HEK293 (cell line): ENCODE data around the gene KXD1.
A peak's percentile ranks its signal among the peaks of the same experiment; 100 is the strongest.

ENCODE experiments used
- CTCF ChIA-PET: fragments of 350-600 bp; formaldehyde crosslinking; extraction: SDS; loops from one replicate; lab custom pipeline; 2021; ENCODE audit warnings: antibody characterized with exemption; lab: Yijun Ruan, JAX
- POLR2A ChIA-PET: fragments of 300-600 bp; formaldehyde crosslinking; extraction: SDS; loops from one replicate; lab custom pipeline; 2020; ENCODE audit warnings: antibody characterized with exemption, inconsistent platforms; lab: Yijun Ruan, JAX
- H3K27ac ChIP-seq: fragments of 200-500 bp; sonication (Bioruptor generic); 2 replicates; pipeline ENCODE4 v1.5.1; 2014; ENCODE audit warnings: low read depth, low read length, control low read depth, inconsistent platforms; ENCODE audit errors: extremely low read depth
- H3K36me3 ChIP-seq, 2 experiments: fragments of 200-500 bp in 1 of 2; sonication (Bioruptor generic) in 1 of 2; 1 replicate in 1 of 2; 2 replicates in 1 of 2; pipeline ENCODE4 v1.5.1; 2014 to 2017; ENCODE audit warnings: inconsistent platforms in 2 of 2, low read length in 2 of 2; ENCODE audit not compliant: control insufficient read depth in 2 of 2, insufficient read depth in 1 of 2
- H3K4me1 ChIP-seq: fragments of 200-500 bp; sonication (Bioruptor generic); 2 replicates; pipeline ENCODE4 v1.5.1; 2014; ENCODE audit warnings: mild to moderate bottlenecking, low read length, inconsistent platforms; ENCODE audit not compliant: control insufficient read depth, insufficient read depth
- H3K4me3 ChIP-seq: 2 replicates; pipeline ENCODE4 v1.5.1; 2011; ENCODE audit warnings: low read depth, mild to moderate bottlenecking, control low read depth, low read length, moderate library complexity
- H3K9me3 ChIP-seq: fragments of 200-500 bp; sonication (Bioruptor generic); 2 replicates; pipeline ENCODE4 v1.5.1; 2014; ENCODE audit warnings: low read depth, low read length, inconsistent platforms; ENCODE audit not compliant: control insufficient read depth, insufficient read depth
- EGR2 ChIP-seq: fragments of 450-650 bp; formaldehyde crosslinking; IDR thresholded peaks from 2 replicates; pipeline ENCODE4 v1.5.1; 2016; ENCODE audit warnings: low read depth, missing biosample characterization, missing genetic modification characterization
- GLI4 ChIP-seq: fragments of 450-650 bp; formaldehyde crosslinking; IDR thresholded peaks from 2 replicates; pipeline ENCODE4 v1.5.1; 2016; ENCODE audit warnings: missing biosample characterization, missing genetic modification characterization
- GLIS1 ChIP-seq: fragments of 450-650 bp; formaldehyde crosslinking; IDR thresholded peaks from 2 replicates; pipeline ENCODE4 v1.5.1; 2016; ENCODE audit warnings: missing biosample characterization, missing genetic modification characterization
- GLIS2 ChIP-seq: fragments of 450-650 bp; formaldehyde crosslinking; IDR thresholded peaks from 2 replicates; pipeline ENCODE4 v1.5.1; 2016; ENCODE audit warnings: missing biosample characterization, missing genetic modification characterization
- KLF1 ChIP-seq: fragments of 450-650 bp; formaldehyde crosslinking; IDR thresholded peaks from 2 replicates; pipeline ENCODE4 v1.5.1; 2016; ENCODE audit warnings: missing biosample characterization, missing genetic modification characterization
- KLF10 ChIP-seq: fragments of 450-650 bp; IDR thresholded peaks from 2 replicates; pipeline ENCODE4 v1.5.1; 2018; ENCODE audit warnings: missing biosample characterization, mild to moderate bottlenecking, missing genetic modification characterization
- SCRT2 ChIP-seq: fragments of 450-650 bp; formaldehyde crosslinking; IDR thresholded peaks from 2 replicates; pipeline ENCODE4 v1.5.1; 2016; ENCODE audit warnings: missing biosample characterization, missing genetic modification characterization
- SP3 ChIP-seq: fragments of 450-650 bp; formaldehyde crosslinking; IDR thresholded peaks from 2 replicates; pipeline ENCODE4 v1.5.1; 2016; ENCODE audit warnings: missing biosample characterization, missing genetic modification characterization
- ZBTB1 ChIP-seq: fragments of 450-650 bp; formaldehyde crosslinking; IDR thresholded peaks from 2 replicates; pipeline ENCODE4 v1.5.1; 2016; ENCODE audit warnings: missing biosample characterization, missing genetic modification characterization
- ZBTB10 ChIP-seq: fragments of 450-650 bp; formaldehyde crosslinking; IDR thresholded peaks from 2 replicates; pipeline ENCODE4 v1.5.1; 2016; ENCODE audit warnings: missing biosample characterization, missing genetic modification characterization
- ZBTB17 ChIP-seq: fragments of 450-650 bp; formaldehyde crosslinking; IDR thresholded peaks from 2 replicates; pipeline ENCODE4 v1.5.1; 2016; ENCODE audit warnings: missing biosample characterization, missing genetic modification characterization
- ZBTB48 ChIP-seq: fragments of 450-650 bp; formaldehyde crosslinking; IDR thresholded peaks from 2 replicates; pipeline ENCODE4 v1.5.1; 2016; ENCODE audit warnings: missing biosample characterization, missing genetic modification characterization
- ZFP69B ChIP-seq: fragments of 450-650 bp; formaldehyde crosslinking; IDR thresholded peaks from 2 replicates; pipeline ENCODE4 v1.5.1; 2016; ENCODE audit warnings: missing biosample characterization, missing genetic modification characterization
- ZNF114 ChIP-seq: fragments of 450-650 bp; formaldehyde crosslinking; IDR thresholded peaks from 2 replicates; pipeline ENCODE4 v1.5.0; 2017; ENCODE audit warnings: missing biosample characterization, missing genetic modification characterization
- ZNF133 ChIP-seq: fragments of 450-650 bp; formaldehyde crosslinking; IDR thresholded peaks from 2 replicates; pipeline ENCODE4 v1.5.1; 2016; ENCODE audit warnings: missing biosample characterization, missing genetic modification characterization
- ZNF223 ChIP-seq: fragments of 450-650 bp; formaldehyde crosslinking; IDR thresholded peaks from 2 replicates; pipeline ENCODE4 v1.5.1; 2016; ENCODE audit warnings: missing biosample characterization, missing genetic modification characterization
- ZNF366 ChIP-seq: fragments of 450-650 bp; formaldehyde crosslinking; conservative IDR thresholded peaks from 2 replicates; pipeline ENCODE4 v1.5.1; 2016; ENCODE audit warnings: missing biosample characterization, missing genetic modification characterization
- ZNF398 ChIP-seq: fragments of 450-650 bp; formaldehyde crosslinking; IDR thresholded peaks from 2 replicates; pipeline ENCODE4 v1.5.1; 2017; ENCODE audit warnings: missing biosample characterization, missing genetic modification characterization
- ZNF416 ChIP-seq: fragments of 450-650 bp; formaldehyde crosslinking; IDR thresholded peaks from 2 replicates; pipeline ENCODE4 v1.5.1; 2016; ENCODE audit warnings: missing biosample characterization, missing genetic modification characterization
- ZNF530 ChIP-seq: fragments of 450-650 bp; formaldehyde crosslinking; IDR thresholded peaks from 2 replicates; pipeline ENCODE4 v1.5.1; 2016; ENCODE audit warnings: low read depth, missing biosample characterization, missing genetic modification characterization
- ZNF600 ChIP-seq: fragments of 450-650 bp; formaldehyde crosslinking; IDR thresholded peaks from 2 replicates; pipeline ENCODE4 v1.5.1; 2016; ENCODE audit warnings: missing biosample characterization, missing genetic modification characterization
- ZNF623 ChIP-seq: fragments of 450-650 bp; formaldehyde crosslinking; IDR thresholded peaks from 2 replicates; pipeline ENCODE4 v1.5.1; 2016; ENCODE audit warnings: missing biosample characterization, missing genetic modification characterization
- ZNF629 ChIP-seq: fragments of 450-650 bp; formaldehyde crosslinking; IDR thresholded peaks from 2 replicates; pipeline ENCODE4 v1.5.1; 2017; ENCODE audit warnings: missing biosample characterization, missing genetic modification characterization
- ZNF658 ChIP-seq: fragments of 450-650 bp; formaldehyde crosslinking; IDR thresholded peaks from 2 replicates; pipeline ENCODE4; 2016; ENCODE audit warnings: missing biosample characterization, missing genetic modification characterization
- ZXDB ChIP-seq: fragments of 450-650 bp; formaldehyde crosslinking; IDR thresholded peaks from 2 replicates; pipeline ENCODE4 v1.5.1; 2016; ENCODE audit warnings: missing biosample characterization, missing genetic modification characterization
- TF ChIP-seq, protein P1 (sequence below): fragments of 450-650 bp; formaldehyde crosslinking; IDR thresholded peaks from 2 replicates; pipeline ENCODE4 v1.5.1; 2016; ENCODE audit warnings: missing biosample characterization, missing genetic modification characterization
- TF ChIP-seq, protein P2 (sequence below): fragments of 450-650 bp; formaldehyde crosslinking; IDR thresholded peaks from 2 replicates; pipeline ENCODE4 v1.5.1; 2017; ENCODE audit warnings: missing biosample characterization, missing genetic modification characterization

KXD1 gene

DNA sequence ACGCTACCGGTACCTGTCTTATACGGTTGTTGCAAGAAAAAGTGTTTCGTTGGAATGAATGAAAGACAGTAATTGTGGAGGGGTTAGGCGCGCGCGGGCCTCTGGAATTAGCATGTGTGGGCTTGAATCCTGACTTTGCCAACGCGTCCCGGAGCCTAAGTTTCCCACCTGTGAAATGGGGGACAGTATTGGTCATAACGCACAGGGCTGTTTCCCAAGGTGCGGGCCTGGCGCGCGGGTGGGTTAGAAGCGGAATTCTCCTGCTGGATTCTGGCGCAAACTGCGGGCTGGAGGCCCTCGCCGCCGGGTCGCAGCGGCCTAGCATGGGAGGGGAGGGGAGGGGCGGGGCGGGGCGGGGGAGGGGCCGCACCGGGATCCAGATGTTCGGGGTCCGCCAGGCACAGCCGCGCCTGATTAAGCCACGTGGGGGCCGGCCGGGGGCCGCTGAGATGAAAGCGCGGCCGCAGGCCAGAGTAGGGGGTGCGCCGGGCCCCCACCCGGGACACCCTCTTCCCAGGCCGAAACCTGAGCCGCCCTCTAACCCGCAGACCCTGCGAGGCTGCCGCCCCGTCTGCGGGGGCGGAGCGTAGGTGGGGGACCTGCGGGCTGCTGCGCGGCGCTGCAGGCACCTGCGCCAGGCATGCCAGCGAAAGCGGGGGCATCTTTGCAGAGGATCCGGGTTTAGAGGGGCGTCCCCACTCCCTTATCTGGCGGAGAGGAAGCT is 53.8 kb downstream of the KXD1 start (continued):
- TF ChIP-seq, protein P1, sequence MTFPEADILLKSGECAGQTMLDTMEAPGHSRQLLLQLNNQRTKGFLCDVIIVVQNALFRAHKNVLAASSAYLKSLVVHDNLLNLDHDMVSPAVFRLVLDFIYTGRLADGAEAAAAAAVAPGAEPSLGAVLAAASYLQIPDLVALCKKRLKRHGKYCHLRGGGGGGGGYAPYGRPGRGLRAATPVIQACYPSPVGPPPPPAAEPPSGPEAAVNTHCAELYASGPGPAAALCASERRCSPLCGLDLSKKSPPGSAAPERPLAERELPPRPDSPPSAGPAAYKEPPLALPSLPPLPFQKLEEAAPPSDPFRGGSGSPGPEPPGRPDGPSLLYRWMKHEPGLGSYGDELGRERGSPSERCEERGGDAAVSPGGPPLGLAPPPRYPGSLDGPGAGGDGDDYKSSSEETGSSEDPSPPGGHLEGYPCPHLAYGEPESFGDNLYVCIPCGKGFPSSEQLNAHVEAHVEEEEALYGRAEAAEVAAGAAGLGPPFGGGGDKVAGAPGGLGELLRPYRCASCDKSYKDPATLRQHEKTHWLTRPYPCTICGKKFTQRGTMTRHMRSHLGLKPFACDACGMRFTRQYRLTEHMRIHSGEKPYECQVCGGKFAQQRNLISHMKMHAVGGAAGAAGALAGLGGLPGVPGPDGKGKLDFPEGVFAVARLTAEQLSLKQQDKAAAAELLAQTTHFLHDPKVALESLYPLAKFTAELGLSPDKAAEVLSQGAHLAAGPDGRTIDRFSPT, result peak; percentile 75
- TF ChIP-seq ZXDB (tag by site-specific recombination), result peak; percentile 95
- TF ChIP-seq KLF1 (tag by site-specific recombination), result peak; percentile 99
- TF ChIP-seq ZNF398 (tag by site-specific recombination), result peak; percentile 80
- TF ChIP-seq ZNF114 (tag by site-specific recombination), result no peak
- TF ChIP-seq ZNF530 (tag by site-specific recombination), result no peak
- peak; percentile 31; the same call in 1 of the 2 replicates for TF ChIP-seq KLF10 (tag by site-specific recombination)
- peak; percentile 91 for TF ChIP-seq GLIS1 (tag by site-specific recombination)
- TF ChIP-seq EGR2 (tag by site-specific recombination), result peak; percentile 92
- TF ChIP-seq SP3 (tag by site-specific recombination), result peak; percentile 87

- H3K4me1 ChIP-seq, result peaks cover 4% of the 10 kb centered on the region
- H3K9me3 ChIP-seq, result no peaks in the 10 kb centered on the region
- POLR2A ChIA-PET, result interaction anchor here (0.6 to 1.6 kb wide), 5 partner anchors 9 to 464 kb away, joined by 3 to 5 read pairs (median 3); partner anchors contain the start of genes COPE, DDX49, KXD1 and UBA52
- CTCF ChIA-PET, result interaction anchor here (0.6 to 1.0 kb wide), 2 partner anchors 11 to 263 kb away, joined by 3 read pairs; no protein-coding TSS in a partner anchor
- H3K27ac ChIP-seq, result no peak overlapping the region; the same call in 1 of the 2 replicates
- H3K4me3 ChIP-seq, result peak overlapping the region; percentile 41
- H3K36me3 ChIP-seq, result no peaks in the 10 kb centered on the region
- TF ChIP-seq ZNF133 (tag by site-specific recombination), result no peak
- TF ChIP-seq GLI4 (tag by site-specific recombination), result 0 out of 2 replicates have a peak, but pooled peaks have one; percentile 25
- TF ChIP-seq SCRT2, result peak; percentile 46
- TF ChIP-seq, protein P2, sequence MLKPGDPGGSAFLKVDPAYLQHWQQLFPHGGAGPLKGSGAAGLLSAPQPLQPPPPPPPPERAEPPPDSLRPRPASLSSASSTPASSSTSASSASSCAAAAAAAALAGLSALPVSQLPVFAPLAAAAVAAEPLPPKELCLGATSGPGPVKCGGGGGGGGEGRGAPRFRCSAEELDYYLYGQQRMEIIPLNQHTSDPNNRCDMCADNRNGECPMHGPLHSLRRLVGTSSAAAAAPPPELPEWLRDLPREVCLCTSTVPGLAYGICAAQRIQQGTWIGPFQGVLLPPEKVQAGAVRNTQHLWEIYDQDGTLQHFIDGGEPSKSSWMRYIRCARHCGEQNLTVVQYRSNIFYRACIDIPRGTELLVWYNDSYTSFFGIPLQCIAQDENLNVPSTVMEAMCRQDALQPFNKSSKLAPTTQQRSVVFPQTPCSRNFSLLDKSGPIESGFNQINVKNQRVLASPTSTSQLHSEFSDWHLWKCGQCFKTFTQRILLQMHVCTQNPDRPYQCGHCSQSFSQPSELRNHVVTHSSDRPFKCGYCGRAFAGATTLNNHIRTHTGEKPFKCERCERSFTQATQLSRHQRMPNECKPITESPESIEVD (tag by site-specific recombination), result no peak
- no peak for TF ChIP-seq ZNF416
- TF ChIP-seq KLF1 (tag by site-specific recombination), result peak; percentile 18; the same call in 1 of the 2 replicates
- TF ChIP-seq ZNF366 (tag by site-specific recombination), result peak; percentile 72
- peak; percentile 64; the same call in 1 of the 2 replicates for TF ChIP-seq ZBTB1 (tag by site-specific recombination)
- TF ChIP-seq ZNF623, result no peak
- no peak for TF ChIP-seq ZNF658 (tag by site-specific recombination)
- peak; percentile 60 for TF ChIP-seq GLIS2 (tag by site-specific recombination)
- peak; percentile 48; the same call in 1 of the 2 replicates for TF ChIP-seq ZNF600
- TF ChIP-seq ZBTB17 (tag by site-specific recombination), result peak; percentile 80
- no peak for TF ChIP-seq ZNF223 (tag by site-specific recombination)
- TF ChIP-seq ZNF629, result peak; percentile 53; the same call in 1 of the 2 replicates
- TF ChIP-seq ZFP69B (tag by site-specific recombination), result peak; percentile 54; the same call in 1 of the 2 replicates
- TF ChIP-seq ZBTB48 (tag by site-specific recombination), result peak; percentile 38; the same call in 1 of the 2 replicates
- peak; percentile 79; the same call in 1 of the 2 replicates for TF ChIP-seq ZBTB10 (tag by site-specific recombination)
- TF ChIP-seq SP3 (tag by site-specific recombination), result peak; percentile 19
Observed at GRCh38 chr19:18612051-18612771, 54.5 kb downstream of the KXD1 start.
